Left renal cortex interstitium (tissue), 4 donors: ENCODE results near the gene PACSIN2. TPM values are rescaled to one million over a fixed set of nuclear protein-coding genes. Genes with fewer than 3 reads are reported as not detected.

Experiments used
- DNase-seq, 4 donors: peaks; one replicate each; pipeline ENCODE4 v3.0.0-alpha.2; 2013; ENCODE audit warnings: low read depth in 4 of 4, low spot score in 2 of 4, missing footprints in 1 of 4
- polyA plus RNA-seq, 4 donors: library from polyadenylated mRNA; unstranded; fragments of 120-200 nt; gene quantifications; one replicate each; pipeline ENCODE4 v1.2.1, GENCODE V29; 2013; ENCODE audit not compliant: insufficient read length in 4 of 4

PACSIN2 gene
- polyA plus RNA-seq, 4 donors: 62.7 to 74.4 (median 68.2) TPM

DNA sequence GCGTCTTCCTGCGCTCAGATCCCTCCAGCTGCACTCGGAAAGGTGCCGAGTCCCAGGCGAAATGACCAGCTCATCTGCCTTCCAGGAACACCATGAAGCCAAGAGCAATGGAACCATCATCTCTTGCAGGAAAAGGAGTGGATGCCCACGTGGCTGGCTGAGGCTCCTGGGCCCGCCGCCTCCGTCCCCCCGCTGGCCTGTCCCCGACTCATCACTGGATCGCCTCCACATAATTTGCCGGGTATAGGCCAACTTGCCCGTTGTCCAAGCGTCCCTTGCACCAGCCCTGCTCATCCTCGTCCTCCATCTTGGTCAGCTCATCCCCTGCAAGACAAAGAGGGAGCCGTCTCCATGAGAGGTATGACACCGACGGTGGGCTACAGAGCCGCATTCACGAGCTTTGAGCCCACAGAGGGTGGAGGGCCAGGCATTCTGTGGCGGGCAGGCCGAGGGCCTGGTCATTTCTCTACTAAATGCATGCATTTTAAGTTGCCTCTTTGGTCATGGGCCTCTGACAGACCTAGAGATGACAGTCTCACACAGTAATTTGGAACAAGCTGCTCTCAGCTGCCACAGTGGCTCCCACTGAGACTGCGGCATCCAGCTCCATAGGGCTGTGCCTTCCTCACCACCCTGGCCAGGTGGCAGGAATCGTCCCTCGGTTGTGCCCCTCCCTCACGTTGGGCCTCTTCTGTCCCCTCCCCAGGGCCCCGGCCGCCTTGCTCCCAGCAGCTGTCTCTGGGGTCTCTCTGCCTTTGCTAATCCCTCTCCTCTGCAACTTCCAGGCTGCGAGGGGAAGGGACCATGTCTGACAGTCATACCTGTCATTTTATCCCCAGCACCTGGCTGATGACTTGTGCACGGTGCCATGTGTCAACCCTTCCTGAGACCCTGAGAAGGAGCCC is 143.6 kb downstream of the PACSIN2 start:
- DNase-seq: no peak

DNA sequence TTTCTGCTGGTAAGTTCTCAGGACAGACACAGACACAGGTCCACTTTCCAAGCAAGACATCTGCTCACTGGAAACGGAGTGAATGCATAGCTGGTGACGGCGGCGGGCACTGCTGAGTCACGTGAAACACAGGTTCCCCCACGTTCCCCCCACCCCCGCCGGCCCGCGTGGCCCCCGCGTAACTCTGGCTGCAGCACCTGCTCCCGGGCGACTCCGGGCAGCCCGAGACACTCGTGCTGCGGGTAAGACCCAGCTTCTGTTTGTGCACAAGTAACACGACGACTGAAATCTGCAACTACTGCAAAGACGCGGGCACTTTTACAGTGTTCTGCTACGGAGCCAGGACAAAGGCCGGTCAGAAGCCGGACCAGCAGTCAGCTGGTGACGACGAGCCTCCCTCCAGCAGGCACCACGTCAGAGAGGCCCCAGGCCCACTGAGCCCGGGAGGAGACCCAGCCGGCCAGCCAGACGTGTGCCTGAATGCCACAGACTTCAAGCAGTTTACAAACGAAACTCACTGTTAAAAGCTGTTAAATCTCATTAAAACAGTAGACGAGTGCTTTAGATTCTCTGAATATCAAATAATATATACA is 145.0 kb downstream of the PACSIN2 start:
- DNase-seq: no peak

DNA sequence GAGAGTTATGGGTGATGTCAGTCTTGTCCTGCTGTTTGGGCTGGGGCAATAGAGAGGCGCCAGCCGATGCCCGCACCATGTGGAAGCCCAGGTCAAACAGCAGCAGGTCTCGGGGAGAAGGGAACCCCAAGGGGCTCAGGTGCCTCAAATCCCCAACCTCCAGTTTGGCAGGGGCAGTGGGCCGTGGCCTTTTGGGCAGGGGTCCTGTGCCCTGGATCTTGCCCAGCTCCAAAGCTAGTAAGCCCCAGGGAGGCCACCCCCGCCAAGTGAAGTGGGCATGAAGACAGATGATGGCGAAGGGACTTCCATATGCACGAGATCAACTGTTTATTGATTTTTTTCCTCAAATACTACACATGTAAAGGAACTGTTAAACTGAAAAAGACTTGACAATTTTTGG is 145.5 kb downstream of the PACSIN2 start:
- no peak for DNase-seq

- DNase-seq: no peak
Measured at GRCh38 chr22:42868751-42869251, 146.1 kb downstream of the PACSIN2 start.

- DNase-seq: no peak
Measured at GRCh38 chr22:42866100-42866499, 148.8 kb downstream of the PACSIN2 start.

GRCh38 chr22:42865536-42865935 is 149.4 kb downstream of the PACSIN2 start:
- DNase-seq: no peak

DNA sequence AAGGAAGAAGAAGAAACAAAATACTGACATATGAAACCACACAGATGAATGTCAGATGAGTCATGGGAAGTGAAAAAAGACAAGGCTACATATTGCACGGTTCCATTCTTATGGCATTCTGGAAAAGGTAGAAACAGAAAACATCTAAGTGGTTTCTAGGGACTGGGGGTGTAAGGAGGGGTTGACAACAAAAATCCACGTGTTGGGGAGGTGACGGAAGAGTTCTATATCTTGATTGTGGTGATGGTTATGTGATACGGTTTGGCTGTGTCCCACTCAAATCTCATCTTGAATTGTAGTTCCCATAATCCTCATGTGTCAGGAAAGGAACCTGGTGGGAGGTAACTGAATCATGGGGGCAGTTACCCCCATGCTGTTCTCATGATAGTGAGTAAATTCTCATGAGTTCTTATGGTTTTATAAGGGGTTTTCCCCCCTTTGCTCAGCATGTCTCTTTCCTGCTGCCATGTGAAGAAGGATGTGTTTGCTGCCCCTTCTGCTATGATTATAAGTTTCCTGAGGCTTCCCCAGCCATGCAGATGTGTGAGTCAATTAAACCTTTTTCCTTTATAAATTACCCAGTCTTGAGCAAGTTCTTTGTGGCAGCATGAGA is 151.5 kb downstream of the PACSIN2 start:
- no peak for DNase-seq

DNA sequence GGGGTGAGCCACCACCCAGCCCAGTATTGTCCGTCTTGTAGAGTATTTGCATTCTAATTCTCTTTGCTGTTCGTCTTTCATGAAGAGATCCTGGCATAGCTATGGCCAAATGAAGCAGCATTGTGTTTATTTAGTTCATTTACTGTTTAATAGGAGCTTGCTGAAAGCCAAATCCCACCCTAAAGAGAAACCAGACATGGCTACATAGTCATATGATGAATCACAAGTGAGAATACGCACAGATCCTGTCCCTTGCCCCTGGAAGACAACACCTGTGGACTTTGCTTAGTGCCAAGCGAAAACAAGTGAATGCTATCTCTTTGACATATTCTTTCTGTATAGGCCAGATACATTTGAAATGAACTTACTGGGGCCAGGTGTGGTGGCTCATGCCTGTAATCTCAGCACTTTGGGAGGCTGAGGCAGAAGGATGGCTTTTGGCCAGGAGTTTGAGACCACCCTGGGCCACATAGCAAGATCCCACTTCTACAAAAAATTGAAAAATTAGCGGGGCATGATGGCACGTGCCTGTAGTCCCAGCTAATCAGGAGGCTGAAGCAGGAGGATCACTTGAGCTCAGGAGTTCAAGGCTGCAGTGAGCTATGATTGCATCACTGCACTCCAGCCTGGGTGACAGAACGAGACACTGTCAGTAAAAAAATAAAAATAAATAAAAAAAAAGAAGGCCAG is 152.8 kb downstream of the PACSIN2 start:
- DNase-seq: no peak

GRCh38 chr22:42860968-42861367 is 154.0 kb downstream of the PACSIN2 start:
- DNase-seq: no peak

DNA sequence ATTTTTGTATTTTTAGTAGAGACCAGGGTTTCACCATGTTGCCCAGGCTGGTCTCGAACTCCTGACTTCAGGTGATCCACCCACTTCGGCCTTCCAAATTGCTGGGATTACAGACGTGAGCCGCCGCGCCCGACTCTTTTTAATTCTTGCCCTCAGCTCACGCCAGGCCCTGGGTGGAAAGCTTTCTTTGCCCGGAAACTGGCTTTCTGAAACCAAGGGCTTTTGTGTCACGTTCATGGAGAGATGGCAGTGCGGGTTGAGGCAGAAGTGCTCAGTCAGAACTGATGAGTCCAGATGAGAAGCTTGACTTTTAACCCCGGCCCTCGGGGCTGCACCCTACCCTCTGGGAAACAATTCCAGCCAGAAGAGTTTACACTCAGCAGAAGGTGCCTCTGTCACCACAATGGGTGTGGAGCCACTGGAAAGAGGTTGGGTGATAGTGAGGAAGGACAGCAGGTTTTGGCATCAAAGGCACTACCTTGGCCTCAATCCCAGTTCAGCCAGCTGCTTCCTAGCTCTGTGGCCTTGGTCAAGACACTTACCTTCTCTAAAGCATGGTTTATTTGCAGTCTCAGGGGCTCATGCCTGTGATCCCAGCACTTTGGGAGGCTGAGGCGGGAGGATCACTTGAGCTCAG is 157.0 kb downstream of the PACSIN2 start:
- DNase-seq: no peak

- DNase-seq: peak; percentile 84 to 91 (median 90)
Measured at GRCh38 chr22:42856865-42857704, 157.9 kb downstream of the PACSIN2 start, which contains the start of gene ARFGAP3. TSS of gene ARFGAP3 (minus strand) at chr22:42857273. CDS start at chr22:42857182, 91 bp downstream.

DNA sequence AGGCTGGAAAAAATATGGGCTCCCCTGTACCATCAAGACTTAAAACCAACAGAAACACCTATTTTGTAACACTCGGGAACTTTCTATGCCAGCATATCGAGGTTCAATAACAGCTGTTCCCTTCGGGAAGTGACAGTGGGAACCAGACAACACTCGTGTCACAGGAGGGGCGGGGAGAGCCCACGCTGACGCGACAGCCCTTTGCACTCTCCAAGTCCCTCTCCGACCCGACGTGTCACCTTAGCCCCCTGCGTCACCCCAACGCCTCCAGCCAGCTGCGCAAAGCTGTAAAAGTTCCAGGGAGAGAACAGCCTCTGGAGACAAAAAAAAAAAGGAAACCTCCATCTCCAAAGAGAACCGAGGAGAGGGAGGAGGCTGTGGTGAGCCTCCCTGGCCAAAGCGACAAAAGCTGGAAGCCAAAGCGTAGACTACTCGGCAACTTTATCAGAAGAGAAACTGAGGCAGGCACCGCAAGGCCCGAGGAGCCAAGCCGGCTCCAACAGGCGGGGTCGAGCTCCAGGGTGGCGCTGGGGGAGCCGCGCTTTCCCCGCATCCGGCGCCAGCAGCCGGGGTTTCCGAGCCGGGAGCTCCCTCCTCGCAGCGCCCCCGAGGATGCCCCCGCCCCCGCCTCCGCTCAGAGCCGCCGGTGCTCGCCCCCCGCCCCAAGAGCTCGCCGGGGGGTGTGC is 158.6 kb downstream of the PACSIN2 start:
- peak; percentile 16 to 37 (median 21) for DNase-seq

GRCh38 chr22:42855721-42856120 is 159.2 kb downstream of the PACSIN2 start:
- peak in 1 of 4 donors; percentile 4 for DNase-seq

DNA sequence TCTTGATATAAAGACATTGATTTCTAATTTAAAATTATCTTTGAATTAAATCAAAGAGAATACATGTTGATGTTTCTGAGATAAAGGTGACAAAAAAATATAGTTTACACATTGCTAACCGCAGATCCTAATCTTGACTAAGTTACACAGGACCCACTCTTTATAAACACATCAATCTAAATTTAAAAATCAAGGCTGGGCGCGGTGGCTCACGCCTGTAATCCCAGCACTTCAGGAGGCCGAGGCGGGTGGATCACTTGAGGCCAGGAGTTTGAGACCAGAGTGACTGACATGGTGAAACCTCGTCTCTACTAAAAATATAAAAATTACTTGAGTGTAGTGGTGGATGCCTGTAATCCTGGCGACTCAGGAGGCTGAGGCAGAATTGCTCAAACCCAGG is 159.7 kb downstream of the PACSIN2 start:
- DNase-seq: no peak

DNA sequence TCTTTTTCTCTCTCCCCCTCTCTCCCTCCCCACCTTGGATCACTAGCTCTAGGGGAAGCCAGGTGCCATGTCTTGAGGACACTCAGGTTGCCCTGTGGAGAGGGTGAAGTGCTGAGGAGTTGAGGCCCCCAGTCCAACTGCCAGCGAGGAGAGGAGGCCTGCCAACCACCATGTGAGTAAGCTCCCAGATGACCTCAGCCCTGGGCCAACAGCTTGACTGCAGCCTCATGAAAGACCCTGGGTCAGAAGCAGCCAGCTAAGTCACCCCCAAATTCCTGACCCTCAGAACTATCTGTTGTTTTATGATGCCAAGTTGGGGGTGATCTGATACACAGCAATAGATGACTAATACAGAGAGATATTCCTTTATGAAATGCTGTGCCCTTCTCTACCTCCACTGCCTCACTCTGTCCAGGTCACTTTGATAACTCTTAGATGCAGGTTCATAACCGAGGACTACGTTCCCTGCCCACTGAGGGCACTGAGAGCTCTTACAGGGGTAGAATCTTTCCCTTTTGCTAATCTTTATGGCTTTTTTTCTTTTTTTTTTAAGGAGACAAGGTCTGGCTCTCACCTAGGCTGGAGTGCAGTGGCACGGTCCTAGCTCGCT is 165.9 kb downstream of the PACSIN2 start:
- DNase-seq: no peak

- no peak for DNase-seq
Measured at GRCh38 chr22:42847110-42847509, 167.8 kb downstream of the PACSIN2 start.

GRCh38 chr22:42844756-42845155 is 170.2 kb downstream of the PACSIN2 start:
- DNase-seq: no peak

DNA sequence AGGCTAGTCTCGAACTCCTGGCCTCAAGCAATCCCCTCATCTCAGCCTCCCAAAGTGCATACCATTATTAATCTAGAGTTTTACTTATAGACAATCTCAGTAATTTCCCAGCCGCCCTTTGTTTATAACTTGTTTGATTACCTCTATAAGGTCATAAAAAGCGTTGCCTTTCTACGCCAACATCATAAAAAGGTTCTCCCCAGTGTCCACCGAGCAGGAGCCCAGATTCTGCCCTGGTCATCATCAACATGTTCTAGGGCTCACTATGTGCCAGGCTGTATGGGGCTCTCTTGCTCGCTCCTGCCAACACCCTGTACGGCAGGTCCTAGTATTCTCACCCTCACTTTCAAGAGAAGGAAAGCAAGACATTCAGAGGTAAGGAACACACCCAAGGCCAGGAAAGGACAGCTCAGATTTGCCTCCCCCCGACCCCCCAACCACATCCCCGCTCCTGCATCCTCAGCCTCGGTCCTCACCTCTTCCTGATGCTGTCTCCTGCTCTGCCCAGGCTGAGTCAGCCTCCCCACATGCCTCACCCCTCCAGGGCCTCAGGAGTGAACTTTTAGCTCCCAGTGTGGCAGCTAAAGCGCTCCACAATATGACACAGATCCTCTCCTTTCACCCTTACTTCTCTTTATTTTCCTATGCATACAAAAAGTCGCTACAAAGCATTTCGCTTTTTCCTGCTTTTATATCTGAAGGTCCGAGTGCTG is 172.1 kb downstream of the PACSIN2 start:
- no peak for DNase-seq
